MM.1S (cell line): ENCODE results near the gene CHST11.

Experiments used
- DNase-seq: peaks from one replicate; pipeline ENCODE4 v3.0.0-alpha.2; 2015
- H2AFZ ChIP-seq: fragments of 300-600 bp; sonication (generic); 2 replicates; pipeline ENCODE4 v1.6.0; 2016; ENCODE audit warnings: antibody characterized with exemption, low read length
- H3F3A ChIP-seq: fragments of 300-600 bp; sonication (generic); 2 replicates; pipeline ENCODE4 v1.6.1; 2016; ENCODE audit warnings: mild to moderate bottlenecking, antibody characterized with exemption, low read length, moderate library complexity, mixed read lengths; ENCODE audit not compliant: insufficient read depth
- H3K27ac ChIP-seq: fragments of 300-600 bp; sonication (generic); 2 replicates; pipeline ENCODE4 v1.5.1; 2016; ENCODE audit warnings: mild to moderate bottlenecking, low read length
- H3K27me3 ChIP-seq: fragments of 300-600 bp; sonication (generic); replicated peaks from 2 replicates; pipeline ENCODE4 v1.6.0; 2016; ENCODE audit warnings: low read length; ENCODE audit not compliant: insufficient read depth
- H3K36me3 ChIP-seq: fragments of 300-600 bp; sonication (generic); replicated peaks from 2 replicates; pipeline ENCODE4 v1.6.1; 2016; ENCODE audit warnings: mild to moderate bottlenecking, low read length, mixed read lengths; ENCODE audit not compliant: insufficient read depth
- H3K4me1 ChIP-seq: fragments of 300-600 bp; sonication (generic); 2 replicates; pipeline ENCODE4 v1.6.1; 2016; ENCODE audit warnings: low read length, mixed read lengths
- H3K4me2 ChIP-seq: fragments of 300-600 bp; sonication (generic); 2 replicates; pipeline ENCODE4 v1.6.0; 2016; ENCODE audit warnings: low read depth, low read length
- H3K4me3 ChIP-seq: fragments of 300-600 bp; sonication (generic); 2 replicates; pipeline ENCODE4 v1.5.1; 2016; ENCODE audit warnings: low read length, mixed read lengths
- H3K79me2 ChIP-seq: fragments of 300-600 bp; sonication (generic); 2 replicates; pipeline ENCODE4 v1.6.1; 2016; ENCODE audit warnings: mixed run types, low read length, mixed read lengths
- H3K9ac ChIP-seq: fragments of 300-600 bp; sonication (generic); 2 replicates; pipeline ENCODE4 v1.6.1; 2016; ENCODE audit warnings: low read length, mixed read lengths
- H3K9me2 ChIP-seq: fragments of 300-600 bp; sonication (generic); replicated peaks from 2 replicates; pipeline ENCODE4 v1.6.1; 2016; ENCODE audit warnings: mild to moderate bottlenecking, low read length, mixed read lengths; ENCODE audit not compliant: insufficient read depth
- H3K9me3 ChIP-seq: fragments of 300-600 bp; sonication (generic); replicated peaks from 2 replicates; pipeline ENCODE4 v1.6.1; 2016; ENCODE audit warnings: mild to moderate bottlenecking, low read length, mixed read lengths; ENCODE audit not compliant: insufficient read depth
- H4K20me1 ChIP-seq: fragments of 300-600 bp; sonication (generic); 2 replicates; pipeline ENCODE4 v1.6.1; 2016; ENCODE audit warnings: mild to moderate bottlenecking, low read length, moderate library complexity, mixed read lengths; ENCODE audit not compliant: insufficient read depth
- CTCF ChIP-seq: fragments of 300-600 bp; sonication (generic); IDR thresholded peaks from 2 replicates; pipeline ENCODE4 v1.5.1; 2016; ENCODE audit warnings: antibody characterized with exemption, low read length, mixed read lengths
- EZH2 ChIP-seq: fragments of 300-600 bp; sonication (generic); optimal IDR thresholded peaks from 2 replicates; pipeline ENCODE3; 2017; ENCODE audit warnings: low read depth, mild to moderate bottlenecking, antibody characterized with exemption, low read length, mixed read lengths
- EZH2phosphoT487 ChIP-seq: fragments of 300-600 bp; sonication (generic); IDR thresholded peaks from 2 replicates; pipeline ENCODE4 v1.6.1; 2018; ENCODE audit warnings: antibody characterized with exemption, low read length

Gene CHST11

DNA sequence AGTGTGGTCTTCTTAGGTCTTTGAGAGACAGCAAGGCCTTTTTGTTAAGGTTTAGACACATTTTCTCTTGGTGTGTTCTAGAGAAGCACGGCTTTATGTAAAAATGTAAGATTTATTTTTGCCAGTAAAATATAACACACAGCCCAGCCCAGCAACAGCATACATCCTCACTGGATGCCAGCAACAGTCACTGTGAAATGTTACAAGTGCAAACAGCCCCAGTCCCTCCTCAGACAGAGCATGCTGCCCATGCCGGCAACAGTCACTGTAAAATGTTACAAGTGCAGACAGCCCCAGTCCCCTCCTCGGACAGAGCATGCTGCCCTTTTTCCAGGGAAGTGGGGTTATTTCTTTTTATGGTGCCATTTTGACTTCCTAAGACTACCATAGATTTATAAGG lies 207.6 kb downstream of the CHST11 start:
- H3K27ac ChIP-seq = no peak overlapping the region
- no peaks in the 10 kb centered on the region for H3K36me3 ChIP-seq
- H2AFZ ChIP-seq = no peak overlapping the region
- no peak overlapping the region for H3K9ac ChIP-seq
- H3K9me2 ChIP-seq = no peaks in the 10 kb centered on the region
- H3K4me3 ChIP-seq = no peak overlapping the region
- DNase-seq = no peak
- no peaks in the 10 kb centered on the region for H3K9me3 ChIP-seq
- H3K27me3 ChIP-seq = no peaks in the 10 kb centered on the region
- H4K20me1 ChIP-seq = no peaks in the 10 kb centered on the region
- H3K79me2 ChIP-seq = 0 out of 2 replicates have a peak, but pooled peaks cover 3% of the 10 kb centered on the region
- H3K4me2 ChIP-seq = no peak overlapping the region
- no peaks in the 10 kb centered on the region for H3K4me1 ChIP-seq
- TF ChIP-seq EZH2phosphoT487 = no peak
- TF ChIP-seq CTCF = no peak
- TF ChIP-seq EZH2 = no peak
- H3F3A ChIP-seq = no peaks in the 10 kb centered on the region

DNA sequence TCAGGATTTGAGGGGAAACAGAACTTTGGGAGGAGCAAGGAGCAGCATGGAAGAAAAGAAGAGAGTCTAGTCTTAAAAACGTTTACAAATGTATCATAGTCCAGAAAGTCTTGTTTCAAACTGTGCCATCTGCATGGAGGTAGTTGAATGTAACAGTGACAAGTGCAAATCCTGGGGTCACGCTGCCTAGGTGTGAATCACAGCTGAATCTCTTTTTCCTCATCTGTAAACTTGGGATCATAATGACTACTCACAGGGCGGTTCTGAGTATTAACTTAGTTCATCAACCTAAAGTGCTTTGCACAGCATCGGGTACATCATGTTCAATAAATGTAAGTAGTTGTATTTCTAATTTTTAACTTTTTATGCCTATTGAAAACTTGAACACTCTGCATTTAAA lies 208.5 kb downstream of the CHST11 start:
- H3K27ac ChIP-seq = no peak overlapping the region
- H3K27me3 ChIP-seq = no peaks in the 10 kb centered on the region
- no peak overlapping the region for H3K4me3 ChIP-seq
- no peak overlapping the region for H3K9ac ChIP-seq
- no peaks in the 10 kb centered on the region for H3K9me3 ChIP-seq
- H3F3A ChIP-seq = no peaks in the 10 kb centered on the region
- no peak for DNase-seq
- H3K79me2 ChIP-seq = peaks cover 6% of the 10 kb centered on the region; the same call in 1 of the 2 replicates
- no peaks in the 10 kb centered on the region for H3K9me2 ChIP-seq
- TF ChIP-seq EZH2 (no peak), EZH2phosphoT487 (no peak), CTCF (no peak)
- H4K20me1 ChIP-seq = no peaks in the 10 kb centered on the region
- H2AFZ ChIP-seq = no peak overlapping the region
- H3K4me1 ChIP-seq = no peaks in the 10 kb centered on the region
- no peak overlapping the region for H3K4me2 ChIP-seq
- H3K36me3 ChIP-seq = no peaks in the 10 kb centered on the region

DNA sequence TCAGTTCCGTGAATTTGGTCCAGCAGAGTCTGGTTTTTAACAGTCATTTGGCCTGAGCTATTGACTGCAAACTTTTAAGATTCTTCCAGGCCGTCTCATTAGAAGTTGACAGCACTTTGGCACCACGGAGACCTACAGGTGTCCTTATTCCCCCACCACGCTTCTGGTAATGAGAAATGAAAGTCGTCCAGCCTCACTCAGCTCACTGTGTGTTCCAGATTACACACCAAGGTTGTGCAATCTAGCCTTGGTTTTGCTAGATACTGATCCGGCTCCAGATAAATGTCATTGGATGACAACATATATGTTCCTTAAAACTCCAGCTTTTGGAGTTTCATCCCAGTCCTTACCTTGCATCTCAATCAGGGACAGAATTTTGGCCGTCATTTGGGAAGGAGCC lies 210.4 kb downstream of the CHST11 start:
- peaks cover 12% of the 10 kb centered on the region; the same call in 1 of the 2 replicates for H3K79me2 ChIP-seq
- peaks cover 17% of the 10 kb centered on the region for H3K4me1 ChIP-seq
- H3K4me3 ChIP-seq = no peak overlapping the region
- no peaks in the 10 kb centered on the region for H4K20me1 ChIP-seq
- no peaks in the 10 kb centered on the region for H3F3A ChIP-seq
- no peak overlapping the region for H3K27ac ChIP-seq
- no peaks in the 10 kb centered on the region for H3K9me2 ChIP-seq
- H3K27me3 ChIP-seq = no peaks in the 10 kb centered on the region
- no peak overlapping the region for H3K9ac ChIP-seq
- H3K9me3 ChIP-seq = no peaks in the 10 kb centered on the region
- TF ChIP-seq CTCF (no peak), EZH2 (no peak), EZH2phosphoT487 (no peak)
- DNase-seq = no peak
- H3K4me2 ChIP-seq = no peak overlapping the region
- H2AFZ ChIP-seq = no peak overlapping the region
- H3K36me3 ChIP-seq = no peaks in the 10 kb centered on the region
